Tibial nerve (tissue), 4 donors: Measurements from ENCODE around the gene SPAAR. TPM values are rescaled to one million over a fixed set of nuclear protein-coding genes. Genes with fewer than 3 reads are reported as not detected.

Experiments used
- DNase-seq, 2 donors: peaks; one replicate each; pipeline ENCODE4 v3.0.0-alpha.2; 2019; ENCODE audit warnings: low spot score in 2 of 2
- H3K27ac ChIP-seq, 4 donors: fragments of 200-600 bp; sonication (generic) in 3 of 4; one replicate each; pipeline ENCODE4 v1.5.1; 2017 to 2019; ENCODE audit warnings: mild to moderate bottlenecking in 1 of 4
- H3K27me3 ChIP-seq, 2 donors: fragments of 200-600 bp; sonication (generic) in 1 of 2; one replicate each; pipeline versions ENCODE4 v1.5.1 to v1.6.0; 2017 to 2019
- H3K36me3 ChIP-seq, 3 donors: fragments of 200-600 bp; sonication (generic); one replicate each; pipeline ENCODE4 v1.5.1; 2018 to 2019
- H3K4me1 ChIP-seq, 4 donors: fragments of 200-600 bp; sonication (generic) in 3 of 4; one replicate each; pipeline ENCODE4 v1.5.1; 2017 to 2019
- H3K4me3 ChIP-seq, 4 donors: fragments of 200-600 bp; sonication (generic) in 3 of 4; one replicate each; pipeline ENCODE4 v1.5.1; 2017 to 2019; ENCODE audit warnings: mild to moderate bottlenecking in 1 of 4, moderate library complexity in 1 of 4
- H3K9me3 ChIP-seq, 4 donors: fragments of 200-600 bp; sonication (generic) in 3 of 4; one replicate each; pipeline ENCODE4 v1.5.1; 2017 to 2019
- CTCF ChIP-seq, 5 experiments: fragments of 200-600 bp in 3 of 5; fragments of 450-650 bp in 2 of 5; sonication (generic) in 3 of 5; IDR thresholded peaks; one replicate each; pipeline ENCODE4 v1.5.1; 2016 to 2019; ENCODE audit warnings: antibody characterized with exemption in 5 of 5, mild to moderate bottlenecking in 3 of 5, moderate library complexity in 2 of 5
- EP300 ChIP-seq, 2 donors: sonication (generic); formaldehyde crosslinking; IDR thresholded peaks; one replicate each; pipeline ENCODE4 v1.6.1; 2017; ENCODE audit warnings: antibody characterized with exemption in 2 of 2, mild to moderate bottlenecking in 1 of 2
- POLR2A ChIP-seq, 2 donors: fragments of 450-650 bp; IDR thresholded peaks; one replicate each; pipeline ENCODE4 v1.6.1; 2017; ENCODE audit warnings: antibody characterized with exemption in 2 of 2, mild to moderate bottlenecking in 2 of 2, moderate library complexity in 2 of 2
- WGBS, 2 donors: methylation state at CpG; one replicate each; pipeline ENCODE4 v1.1.5; 2018; 5-methylcytosine and 5-hydroxymethylcytosine counted together
- total RNA-seq, 4 donors: library from RNA; depleted of rRNA; stranded (reverse); fragments of >200 nt; gene quantifications; one replicate each; pipeline ENCODE4 v1.1.0, GENCODE V29; 2016

The SPAAR gene
- total RNA-seq, 4 donors from 2014 or later: 5.1 to 12.2 (median 7.7) TPM

GRCh38 chr9:35864695-35865255 is 44.5 kb upstream of the SPAAR start:
- Histone ChIP-seq H3K27me3 (no peaks in the 10 kb centered on the region), H3K4me1 (peaks cover 0 to 6% (median 0%) of the 10 kb centered on the region in 4 donors), H3K9me3 (no peaks in the 10 kb centered on the region), H3K36me3 (no peaks in the 10 kb centered on the region), H3K27ac (no peak overlapping the region), H3K4me3 (no peak overlapping the region)
- WGBS, 2 donors: 78 to 84% methylated on average over 8 of the region's 8 CpGs
- TF ChIP-seq EP300 (IDR thresholded peaks at IDR 0.05) (no peak), POLR2A (IDR thresholded peaks at IDR 0.05) (no peak), CTCF (IDR thresholded peaks at IDR 0.05) (no peak)
- no peak for DNase-seq

- Histone ChIP-seq H3K36me3 (no peaks in the 10 kb centered on the region), H3K27ac (no peak overlapping the region), H3K9me3 (no peaks in the 10 kb centered on the region), H3K27me3 (no peaks in the 10 kb centered on the region), H3K4me1 (no peaks in the 10 kb centered on the region), H3K4me3 (no peak overlapping the region)
- 96 to 97% methylated on average over 4 of the region's 4 CpGs for WGBS, 2 donors
- TF ChIP-seq POLR2A (IDR thresholded peaks at IDR 0.05) (no peak), EP300 (IDR thresholded peaks at IDR 0.05) (no peak), CTCF (IDR thresholded peaks at IDR 0.05) (no peak)
- no peak for DNase-seq
Measured at GRCh38 chr9:35867538-35867937, 41.8 kb upstream of the SPAAR start.

- WGBS, 2 donors: 65 to 74% methylated on average over 2 of the region's 2 CpGs
- Histone ChIP-seq H3K27ac (no peak overlapping the region), H3K4me3 (no peak overlapping the region), H3K27me3 (no peaks in the 10 kb centered on the region), H3K36me3 (no peaks in the 10 kb centered on the region), H3K4me1 (no peaks in the 10 kb centered on the region), H3K9me3 (no peaks in the 10 kb centered on the region)
- TF ChIP-seq POLR2A (IDR thresholded peaks at IDR 0.05) (no peak), CTCF (IDR thresholded peaks at IDR 0.05) (no peak), EP300 (IDR thresholded peaks at IDR 0.05) (no peak)
- DNase-seq: no peak
Measured at GRCh38 chr9:35868933-35869332, 40.4 kb upstream of the SPAAR start.

GRCh38 chr9:35869621-35870216 is 39.6 kb upstream of the SPAAR start:
- Histone ChIP-seq H3K36me3 (no peaks in the 10 kb centered on the region), H3K9me3 (no peaks in the 10 kb centered on the region), H3K4me3 (no peak overlapping the region), H3K27ac (no peak overlapping the region), H3K27me3 (no peaks in the 10 kb centered on the region), H3K4me1 (no peaks in the 10 kb centered on the region)
- no peak for TF ChIP-seq EP300 (IDR thresholded peaks at IDR 0.05)
- no peak for TF ChIP-seq POLR2A (IDR thresholded peaks at IDR 0.05)
- no peak for TF ChIP-seq CTCF (IDR thresholded peaks at IDR 0.05)
- no peak for DNase-seq
- 82 to 90% methylated on average over 18 to 19 of the region's 19 CpGs for WGBS, 2 donors

GRCh38 chr9:35870351-35870923 is 38.9 kb upstream of the SPAAR start, which contains the start of gene OR13J1:
Gene OR13J1 (minus strand): TSS chr9:35870401. CDS start chr9:35870401, 0 bp downstream.
- Histone ChIP-seq H3K4me1 (no peaks in the 10 kb centered on the region), H3K4me3 (no peak within 1 kb of the TSS), H3K27me3 (no peaks in the 10 kb centered on the region), H3K36me3 (no peaks in the 10 kb centered on the region), H3K9me3 (no peaks in the 10 kb centered on the region), H3K27ac (no peak within 1 kb of the TSS)
- DNase-seq: no peak
- TF ChIP-seq EP300 (IDR thresholded peaks at IDR 0.05): no peak
- no peak for TF ChIP-seq CTCF (IDR thresholded peaks at IDR 0.05)
- no peak for TF ChIP-seq POLR2A (IDR thresholded peaks at IDR 0.05)
- 86 to 90% methylated on average over 8 of the region's 8 CpGs for WGBS, 2 donors
